IPS-NIHi7 (cell line): ENCODE results near the gene GLT1D1.

Experiments used
- DNase-seq: peaks from one replicate; pipeline ENCODE4 v3.0.0; 2012; ENCODE audit warnings: mixed read lengths; ENCODE audit errors: extremely low spot score

Gene GLT1D1

DNA sequence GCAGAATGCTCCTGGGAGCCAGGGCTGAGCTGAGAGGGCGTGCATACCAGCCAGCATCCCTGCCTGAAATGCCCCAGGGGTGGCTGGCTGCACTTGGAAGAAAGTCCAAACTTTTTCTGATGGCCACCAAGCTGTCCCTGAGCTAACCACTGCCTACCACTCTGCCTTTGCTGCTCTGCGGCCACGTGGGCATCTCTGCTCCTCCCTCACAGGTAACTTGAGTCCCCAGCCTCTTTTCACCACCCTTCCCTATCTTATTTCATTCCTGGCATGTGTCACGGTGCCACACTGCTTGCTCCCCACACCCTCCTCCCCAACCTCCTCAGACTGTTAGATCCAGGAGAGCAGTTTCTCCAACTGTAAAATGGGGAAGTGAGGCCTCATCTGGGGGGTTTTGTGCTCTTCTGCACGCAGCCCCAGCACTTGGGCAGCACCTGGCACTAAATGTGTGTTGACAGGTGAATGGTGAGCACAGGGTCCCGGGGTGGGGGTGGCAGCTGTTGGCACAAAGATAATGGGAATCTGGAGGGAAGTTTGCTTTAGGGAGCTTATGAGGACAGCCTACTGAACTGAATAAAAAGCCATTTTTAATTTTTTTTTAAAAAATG is 113.0 kb downstream of the GLT1D1 start:
- no peak for DNase-seq

DNA sequence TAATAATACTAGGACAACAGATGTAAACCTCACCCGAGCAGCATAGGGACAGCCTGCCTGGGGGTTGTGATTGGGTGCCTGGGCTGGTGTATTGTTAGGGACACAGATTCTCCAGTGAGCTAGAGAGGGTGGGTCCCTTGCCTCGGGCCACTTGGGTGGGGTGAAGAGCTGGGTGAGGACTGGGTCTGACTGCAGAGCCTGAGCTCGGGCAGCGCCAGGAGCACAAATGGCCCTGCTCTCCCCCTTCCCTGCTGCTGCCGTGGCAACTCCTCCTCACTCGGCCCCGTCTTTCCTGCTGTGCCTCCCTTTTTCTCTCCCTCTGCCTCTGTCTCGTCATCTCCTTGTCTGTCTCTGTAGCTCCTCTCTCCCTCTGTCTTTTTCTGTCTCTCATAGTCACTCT is 115.4 kb downstream of the GLT1D1 start:
- DNase-seq = no peak

DNA sequence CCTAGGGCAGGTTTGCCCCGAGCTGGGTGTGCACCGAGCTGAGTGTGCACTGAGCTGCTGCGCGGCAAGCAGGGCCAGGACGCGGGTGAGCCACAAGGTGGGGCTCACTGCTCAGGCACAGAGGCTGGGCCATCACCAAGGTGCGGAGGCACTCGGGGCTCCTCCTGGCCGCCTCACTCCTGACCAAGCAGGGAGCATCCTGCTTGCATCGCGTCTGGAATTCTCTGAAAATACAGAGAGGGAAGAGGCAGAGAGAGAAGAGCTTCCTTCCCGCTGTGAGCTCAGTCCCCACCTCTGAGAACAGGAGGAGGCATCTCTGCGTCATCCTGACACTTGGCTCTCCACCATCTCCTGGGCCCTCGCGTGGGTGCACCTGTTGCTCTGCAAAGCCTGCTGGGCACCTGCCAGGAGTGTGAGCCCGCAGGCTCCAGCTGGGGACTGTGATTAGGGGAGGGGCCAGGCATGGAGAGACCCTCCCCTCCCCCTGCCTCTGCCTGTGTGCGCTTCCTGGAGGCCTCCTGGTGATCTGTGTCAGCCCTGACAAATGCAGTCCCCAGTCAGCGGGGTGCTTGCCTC is 116.3 kb downstream of the GLT1D1 start:
- DNase-seq = peak; percentile 80

DNA sequence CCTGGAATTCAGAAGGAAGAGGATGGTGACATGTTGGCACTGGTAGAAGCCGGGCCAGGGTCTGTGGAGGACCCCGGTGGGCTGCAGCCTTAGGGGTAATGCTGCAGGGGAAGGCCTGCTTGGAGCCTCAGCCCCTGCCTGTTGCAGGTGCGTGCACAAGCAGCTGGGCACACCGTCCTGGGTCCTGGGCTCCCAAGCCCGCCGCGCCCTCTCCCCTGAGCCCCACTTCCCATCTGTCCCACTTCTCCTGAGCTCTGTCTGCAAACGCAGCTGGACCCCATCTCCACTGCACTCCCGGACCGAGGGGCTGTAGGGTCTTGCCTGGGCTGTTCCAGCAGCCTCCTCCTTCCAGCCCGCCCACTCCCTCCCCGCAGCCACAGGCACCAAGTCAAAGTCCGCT is 116.8 kb downstream of the GLT1D1 start:
- no peak for DNase-seq

DNA sequence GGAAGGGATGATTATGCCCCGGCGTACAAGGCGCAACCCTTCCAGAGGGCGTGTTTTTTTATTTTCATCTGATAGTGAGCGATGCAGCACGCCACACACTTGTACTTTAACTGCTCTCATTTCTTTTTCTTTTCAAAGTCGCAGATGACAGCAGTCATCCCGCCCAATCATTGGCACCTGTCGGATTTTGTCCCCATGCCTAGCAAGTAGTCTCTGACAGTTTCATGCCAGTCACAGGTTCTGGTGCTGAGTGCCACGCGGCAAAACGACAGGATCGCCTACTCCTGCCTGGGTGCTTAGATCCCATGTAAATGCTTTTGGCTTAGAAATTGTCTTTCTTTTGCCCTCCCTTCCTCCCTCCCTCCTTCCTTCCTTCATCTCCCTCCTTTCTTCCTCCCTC is 117.7 kb downstream of the GLT1D1 start:
- DNase-seq = no peak

DNA sequence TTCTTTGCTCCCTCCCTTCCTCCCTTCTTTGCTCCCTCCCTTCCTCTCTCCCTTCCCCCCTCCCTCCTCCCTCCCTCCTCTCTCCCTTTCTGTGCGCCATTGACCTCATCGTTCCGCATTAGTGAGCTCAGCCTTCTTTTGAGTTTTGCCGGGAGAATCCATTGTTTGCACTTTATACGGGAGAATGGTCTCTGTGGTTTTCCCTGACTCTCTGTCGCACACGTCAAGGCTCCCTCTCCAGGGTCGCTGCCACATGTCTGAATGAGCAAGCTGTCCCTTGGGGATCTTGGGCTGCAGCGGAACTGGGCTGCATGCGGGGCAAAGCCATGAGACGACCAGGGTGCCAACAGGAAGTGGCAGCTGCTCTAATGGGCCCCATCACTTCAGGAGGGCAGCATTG is 118.5 kb downstream of the GLT1D1 start:
- DNase-seq = no peak

DNA sequence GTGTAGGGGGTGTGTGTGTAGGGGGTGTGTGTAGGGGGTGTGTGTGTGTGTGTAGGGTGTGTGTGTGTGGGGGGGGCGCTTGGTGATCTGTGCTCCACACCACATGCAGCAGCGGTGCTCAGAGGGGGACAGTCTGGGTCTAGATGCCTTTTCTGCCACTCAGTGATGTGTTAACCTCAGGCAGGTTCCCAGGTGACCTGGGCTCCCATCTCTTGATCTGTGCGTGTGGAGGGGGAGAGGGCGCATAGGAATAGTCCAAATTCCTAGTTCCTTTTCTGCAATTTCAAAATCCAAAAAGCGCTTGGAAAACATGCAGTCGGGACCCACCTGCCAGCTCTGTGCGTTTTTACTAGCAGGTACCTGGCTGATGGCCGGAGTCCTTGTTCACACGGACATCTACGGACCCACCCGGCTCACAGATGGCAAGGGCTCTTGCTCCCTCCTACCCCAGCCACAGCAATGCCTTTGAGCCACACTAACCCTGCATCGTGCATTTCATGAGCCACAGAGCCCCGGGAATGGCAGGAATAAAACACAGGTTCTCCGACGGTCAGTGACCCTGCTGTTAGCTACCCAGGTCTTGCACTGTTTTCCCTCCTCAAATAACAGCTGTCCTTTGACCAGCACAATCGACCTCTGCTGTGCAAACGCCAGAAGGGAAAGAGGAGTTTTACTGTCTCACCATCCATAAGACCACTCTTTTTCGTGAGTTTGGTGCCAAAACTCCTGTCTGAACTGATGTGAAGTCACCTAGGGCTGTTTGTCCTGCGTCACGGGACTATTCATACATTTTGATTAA is 120.8 kb downstream of the GLT1D1 start:
- DNase-seq = no peak

DNA sequence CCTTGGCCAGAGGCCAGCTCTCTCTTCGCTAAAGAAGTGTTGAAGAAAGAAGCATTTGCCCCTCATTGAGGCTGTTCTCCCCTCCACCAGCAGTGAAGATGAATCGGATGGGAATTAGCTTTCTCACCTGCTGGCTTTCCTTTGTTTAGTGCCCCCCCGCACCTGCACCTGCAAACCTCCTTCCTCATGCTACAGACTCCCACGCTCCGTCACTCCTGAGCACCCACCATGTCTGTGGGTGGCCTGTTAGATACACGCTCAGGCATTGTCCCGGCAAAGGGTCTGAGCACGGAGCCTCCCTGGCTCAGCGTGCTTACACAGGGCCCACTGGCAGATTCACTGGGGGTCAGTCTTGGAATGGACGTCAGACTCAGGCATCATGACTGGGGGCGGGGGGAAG is 121.6 kb downstream of the GLT1D1 start:
- DNase-seq = no peak

DNA sequence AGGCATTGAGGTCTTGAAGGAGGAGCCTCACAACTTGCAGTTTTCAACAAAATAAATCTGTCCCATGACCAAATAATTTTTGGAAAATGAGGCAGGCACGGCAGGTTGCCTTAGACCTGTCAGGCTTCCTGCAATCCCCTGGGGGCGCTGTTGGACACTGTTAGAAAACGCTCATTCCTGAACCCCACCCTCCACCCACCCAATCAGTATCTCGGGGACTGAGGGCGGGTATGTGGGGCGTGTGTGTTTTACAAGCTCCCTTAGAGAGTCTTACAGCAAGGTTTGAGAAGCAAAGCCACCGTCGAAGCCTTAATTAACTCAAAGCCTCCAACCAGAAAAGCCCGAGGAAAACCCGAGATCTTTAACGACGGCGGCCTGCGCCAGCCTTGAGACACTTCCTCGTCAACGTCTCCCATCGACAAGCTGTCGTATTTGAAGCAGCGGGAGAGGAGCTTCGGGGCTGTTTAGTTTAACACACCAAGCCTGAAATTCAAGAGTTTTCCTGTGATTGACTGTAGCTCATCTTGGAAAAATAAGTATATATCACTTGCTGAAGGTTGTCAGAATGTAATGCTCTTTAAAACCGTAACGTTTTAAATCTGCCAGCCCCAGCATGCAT is 123.0 kb downstream of the GLT1D1 start:
- peak; percentile 74 for DNase-seq

DNA sequence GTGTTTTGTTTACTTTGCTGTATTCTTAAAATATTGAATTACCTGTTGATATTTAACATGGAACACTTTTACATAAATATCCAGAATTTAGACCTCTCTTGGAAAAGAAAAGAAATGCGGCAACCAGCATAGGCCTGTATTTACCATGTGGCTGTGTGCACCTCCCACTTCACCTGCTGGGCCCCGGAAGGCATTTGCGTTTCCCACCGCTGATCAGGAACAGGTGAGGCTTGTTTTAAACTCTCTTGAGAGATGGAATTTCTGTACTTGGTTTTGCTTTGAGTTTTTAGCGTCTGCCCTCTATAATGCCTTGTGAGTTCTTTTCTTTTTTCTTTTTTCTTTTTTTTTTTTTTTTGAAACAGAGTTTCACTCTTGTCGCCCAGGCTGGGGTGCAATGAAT is 124.2 kb downstream of the GLT1D1 start:
- no peak for DNase-seq

DNA sequence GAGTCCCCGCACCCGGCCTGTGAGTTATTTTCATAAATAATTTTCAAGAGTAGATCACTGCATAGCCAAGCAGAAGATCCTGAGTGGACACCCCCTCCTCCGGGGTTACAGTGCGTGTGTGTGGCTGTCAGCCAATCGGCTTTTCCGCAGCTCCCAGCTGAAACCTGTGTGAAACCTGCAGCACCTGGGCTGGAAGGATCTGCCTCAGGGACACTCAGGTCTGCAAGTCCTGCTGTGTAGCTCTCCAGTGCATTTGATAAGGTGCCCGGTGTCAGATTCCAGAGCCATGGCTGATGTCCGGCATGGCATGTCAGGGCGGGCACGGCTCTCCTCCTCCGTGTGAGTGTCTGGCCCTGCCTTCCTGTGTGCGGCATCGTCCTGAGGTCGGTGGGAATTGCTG is 124.8 kb downstream of the GLT1D1 start:
- DNase-seq = no peak

DNA sequence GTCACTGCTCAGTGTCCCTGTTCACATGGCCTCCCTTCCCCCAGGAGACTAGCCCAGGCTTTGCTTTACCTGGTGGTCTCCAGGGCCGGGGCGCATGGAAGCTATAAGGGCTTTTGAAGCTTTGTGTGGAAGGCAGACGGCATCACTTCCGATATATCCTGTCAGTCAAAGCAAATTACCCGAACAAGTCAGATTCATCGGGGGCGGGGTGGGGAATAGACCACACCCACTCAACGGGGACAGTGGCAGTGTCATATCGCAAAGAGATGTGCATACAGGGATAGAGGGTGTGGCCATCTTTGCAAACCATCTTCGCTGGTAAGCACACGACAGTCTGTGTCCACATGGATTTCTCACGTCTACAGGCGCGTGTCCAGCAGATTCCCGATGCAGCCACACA is 127.3 kb downstream of the GLT1D1 start:
- DNase-seq = no peak

DNA sequence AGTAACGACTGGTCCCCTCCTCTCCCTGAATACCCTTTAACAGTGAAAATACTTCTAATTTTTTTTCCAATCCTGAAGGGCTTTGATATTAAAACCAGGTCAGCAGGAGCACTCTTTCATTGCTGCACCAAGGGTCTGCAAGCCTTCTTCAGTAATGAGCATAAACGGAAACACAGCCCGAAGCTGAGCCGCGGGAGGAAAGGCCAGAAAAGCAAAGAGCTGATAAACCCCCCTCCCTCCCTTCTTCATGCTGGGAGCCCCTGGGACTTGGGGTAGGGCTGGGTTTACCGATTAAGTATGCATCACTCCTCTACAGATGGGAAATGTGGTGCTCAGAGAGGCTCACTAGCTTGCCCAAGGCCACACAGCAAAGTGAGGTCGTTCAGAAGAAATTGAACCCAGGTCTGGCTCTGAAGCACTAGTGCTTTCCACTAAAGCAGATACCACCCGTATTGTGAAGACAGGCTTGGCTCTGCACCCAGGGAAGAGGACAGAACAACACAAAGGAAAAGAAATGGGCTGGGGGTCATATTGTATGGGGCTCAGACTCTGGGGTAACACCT is 128.8 kb downstream of the GLT1D1 start:
- no peak for DNase-seq

DNA sequence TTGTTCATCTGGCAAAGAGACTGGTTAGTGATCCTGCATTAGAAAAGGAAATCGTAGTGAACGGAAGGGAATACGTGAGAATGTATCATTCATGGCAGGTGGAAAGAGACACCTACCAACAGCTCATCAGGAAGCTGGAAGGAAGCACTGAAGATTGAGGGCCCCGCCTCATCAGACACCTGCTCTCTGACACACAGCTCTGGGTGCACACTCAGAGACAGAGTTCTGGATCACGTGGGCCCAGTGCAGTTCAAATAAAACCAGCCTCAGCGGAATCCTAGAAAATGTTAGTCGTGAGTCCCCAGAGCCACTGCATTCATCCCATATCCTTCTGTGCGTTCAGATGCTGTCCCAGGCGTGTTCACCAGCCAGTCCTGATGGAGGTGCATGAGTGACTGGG is 129.7 kb downstream of the GLT1D1 start:
- no peak for DNase-seq

DNA sequence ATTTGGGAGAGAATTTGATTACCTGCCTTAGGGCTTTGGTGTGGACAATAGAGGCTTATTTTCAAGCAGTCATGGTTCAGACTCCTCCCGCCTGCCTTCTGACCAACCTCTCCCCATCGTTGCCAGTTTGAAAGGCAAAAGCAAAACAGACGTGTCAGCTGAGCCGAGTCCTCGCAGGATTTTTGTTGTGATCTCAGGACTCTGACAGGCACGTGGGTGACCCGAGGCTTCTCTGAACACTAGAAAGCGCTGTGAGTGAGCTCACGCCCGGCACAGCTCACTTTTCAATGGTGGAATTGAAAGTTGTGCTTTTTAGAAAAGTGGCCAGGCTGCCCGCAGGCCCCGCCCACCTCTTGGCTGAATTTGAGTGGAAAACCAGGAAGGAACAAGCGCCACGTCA is 130.1 kb downstream of the GLT1D1 start:
- DNase-seq = no peak

DNA sequence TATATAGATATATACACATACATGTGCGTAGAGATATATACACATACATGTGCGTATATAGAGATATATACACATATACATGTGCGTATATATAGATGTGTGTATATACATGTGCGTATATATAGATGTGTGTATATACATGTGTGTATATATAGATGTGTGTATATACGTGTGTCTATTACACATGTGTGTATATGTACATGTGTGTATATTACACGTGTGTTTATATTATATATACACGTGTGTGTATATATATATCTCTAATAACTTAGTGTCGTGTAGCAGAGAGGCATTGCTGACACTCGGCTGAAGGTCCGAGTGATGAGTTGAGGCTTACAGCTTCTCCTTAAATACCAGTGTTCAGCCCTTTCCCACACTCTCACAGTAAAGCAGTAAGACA is 133.7 kb downstream of the GLT1D1 start:
- no peak for DNase-seq

DNA sequence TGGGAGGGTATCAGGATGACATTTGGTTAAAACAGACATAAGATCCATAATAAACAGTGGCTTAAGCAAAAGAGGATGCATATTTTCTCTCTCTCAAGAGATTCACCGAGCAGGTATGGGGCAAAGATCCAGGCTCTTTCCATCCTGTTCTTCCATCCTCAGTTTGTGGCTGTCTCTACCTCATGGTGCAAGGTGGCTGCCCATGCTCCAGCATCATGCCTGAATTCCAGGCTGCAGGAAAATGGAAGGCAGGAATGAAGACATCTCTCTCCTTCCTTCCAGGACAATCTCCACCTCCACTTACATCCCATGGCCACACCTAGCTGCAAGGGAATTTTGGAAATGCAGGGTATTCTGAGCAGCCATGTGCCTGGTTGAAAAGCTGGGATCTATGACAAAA is 136.0 kb downstream of the GLT1D1 start:
- no peak for DNase-seq

DNA sequence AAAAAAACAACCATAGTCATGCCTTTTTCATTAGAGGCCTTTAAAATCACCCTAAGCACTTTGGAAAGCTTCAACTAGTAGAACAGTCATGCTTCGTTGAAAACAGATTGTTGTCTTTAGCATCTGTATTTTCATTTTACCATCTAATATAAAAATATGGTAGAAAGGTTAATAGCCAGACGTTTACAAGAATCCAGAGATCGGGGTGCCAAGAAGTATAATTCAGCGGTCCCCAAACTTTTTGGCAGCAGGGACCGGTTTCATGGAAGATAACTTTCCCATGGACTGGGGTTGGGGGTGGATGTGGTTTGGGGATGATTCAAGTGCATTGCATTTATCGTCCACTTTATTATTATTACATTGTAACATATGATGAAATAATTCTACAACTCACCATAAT is 138.4 kb downstream of the GLT1D1 start:
- no peak for DNase-seq

DNA sequence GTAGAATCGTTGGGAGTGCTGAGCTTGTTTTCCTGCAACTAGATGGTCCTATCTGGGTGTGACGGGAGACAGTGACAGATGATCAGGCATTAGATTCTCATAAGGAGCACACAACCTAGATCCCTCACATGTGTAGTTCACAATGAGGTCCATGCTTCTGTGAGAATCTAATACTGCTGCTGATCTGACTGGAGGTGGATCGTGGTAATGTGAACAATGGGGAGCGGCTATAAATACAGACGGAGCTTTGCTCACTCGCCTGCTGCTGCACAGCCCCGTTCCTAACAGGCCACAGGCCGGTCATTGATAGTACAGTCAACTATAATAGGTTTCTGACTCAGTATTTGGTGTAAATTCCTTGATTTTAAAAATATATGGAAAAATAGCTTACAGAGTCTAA is 138.8 kb downstream of the GLT1D1 start:
- no peak for DNase-seq

DNA sequence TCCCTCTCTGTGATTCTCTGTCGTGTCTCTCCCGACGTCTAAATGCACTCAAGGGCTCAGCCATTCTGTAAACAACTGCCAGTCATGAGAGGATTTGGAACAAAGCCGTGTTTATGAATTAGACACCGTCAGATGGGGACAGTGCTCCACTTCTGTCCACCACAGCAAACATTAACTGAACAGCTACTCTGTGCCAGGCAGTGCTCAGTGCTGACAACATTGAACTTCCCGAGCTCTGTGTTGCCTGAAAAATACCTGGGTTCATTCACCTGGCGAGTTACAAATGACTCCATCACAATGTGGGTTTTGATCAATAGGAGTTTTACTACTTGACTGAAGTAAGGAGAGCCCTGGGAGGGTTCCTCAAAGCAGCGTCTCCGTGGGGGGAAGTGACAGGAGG is 139.3 kb downstream of the GLT1D1 start:
- no peak for DNase-seq

DNA sequence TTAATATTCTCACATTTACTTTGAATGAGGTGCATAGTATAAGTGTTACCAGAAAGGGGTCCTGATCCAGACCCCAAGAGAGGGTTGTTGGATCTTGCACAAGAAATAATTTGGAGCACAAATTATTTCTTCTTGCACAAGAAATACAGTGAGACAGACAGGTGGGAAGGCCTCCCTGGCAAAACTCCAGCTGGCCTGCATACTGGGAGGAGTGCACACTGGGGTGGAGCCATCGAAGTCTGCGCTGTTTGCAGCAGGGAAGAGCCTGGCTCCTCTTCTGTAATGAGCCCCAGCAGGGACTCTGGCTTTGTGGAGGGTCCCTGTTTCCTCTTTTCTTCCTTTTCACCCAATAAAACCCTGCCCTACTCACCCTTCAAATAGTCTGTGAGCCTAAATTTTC is 141.6 kb downstream of the GLT1D1 start:
- DNase-seq = no peak

DNA sequence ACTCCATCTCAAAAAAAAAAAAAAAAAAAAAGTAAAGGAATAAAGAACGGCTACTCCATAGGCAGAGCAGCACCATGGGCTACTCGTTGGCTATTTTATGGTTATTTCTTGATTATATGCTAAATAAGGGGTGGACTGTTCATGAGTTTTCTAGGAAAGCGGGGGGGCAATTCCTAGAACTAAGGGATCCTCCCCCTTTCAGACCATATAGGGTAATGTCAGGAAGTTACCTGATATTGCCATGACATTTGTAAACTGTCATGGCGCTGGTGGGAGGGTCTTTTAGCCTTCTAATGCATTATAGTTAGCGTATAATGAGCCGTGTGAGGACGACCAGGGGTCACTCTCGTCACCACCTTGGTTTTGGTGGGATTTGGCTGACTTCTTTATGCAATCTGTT is 142.3 kb downstream of the GLT1D1 start:
- no peak for DNase-seq

DNA sequence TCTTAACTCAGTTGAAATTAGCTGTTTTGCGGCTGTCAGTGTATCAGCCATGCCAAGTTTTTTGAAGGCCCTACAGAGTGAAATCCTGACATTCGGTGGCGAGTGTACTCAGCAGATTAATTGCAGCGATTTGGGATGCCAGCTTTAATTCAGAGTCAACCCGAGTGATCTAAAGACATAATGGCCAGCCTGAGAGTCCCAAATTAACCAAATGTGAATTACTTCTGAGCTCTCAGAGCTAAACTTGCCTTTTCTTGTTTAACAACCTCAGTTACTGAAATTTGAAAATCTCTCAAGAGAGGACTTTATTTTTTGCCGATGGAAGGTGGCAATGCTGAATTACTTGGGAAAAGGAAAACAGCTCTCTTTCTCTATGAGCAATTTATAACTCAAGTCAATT is 148.5 kb downstream of the GLT1D1 start:
- DNase-seq = no peak
